ENCODE data around the gene METTL13. TPM values are rescaled to one million over a fixed set of nuclear protein-coding genes. Genes with fewer than 3 reads are reported as not detected.

Gene METTL13
- total RNA-seq, 4 donors from 2014 or later = 14.1 to 30.4 (median 15.7) TPM

DNA sequence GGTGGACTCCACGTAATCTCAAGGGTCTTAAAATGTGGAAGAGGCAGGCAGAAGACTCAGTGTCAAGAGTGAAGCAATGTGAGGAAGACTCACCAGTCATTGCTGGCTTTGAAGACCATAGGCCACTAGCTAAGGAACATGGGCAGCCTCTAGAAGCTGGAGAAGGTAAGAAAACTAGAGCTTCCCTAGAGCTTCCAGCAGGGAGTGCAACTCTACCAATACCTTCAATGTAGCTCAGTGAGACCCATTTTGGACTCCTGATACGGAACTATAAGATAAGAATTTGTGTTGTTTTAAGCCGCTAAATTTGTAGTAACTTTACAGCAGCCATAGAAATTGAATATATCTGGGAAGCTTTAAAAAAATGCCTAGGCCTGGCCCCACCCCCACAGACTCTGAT, 18.9 kb downstream of the METTL13 start:
- Histone ChIP-seq H3K36me3 (peaks cover 0 to 36% of the 10 kb centered on the region in 2 donors), H3K9me3 (no peaks in the 10 kb centered on the region), H3K27ac (no peak overlapping the region), H3K4me3 (no peak overlapping the region), H3K27me3 (no peaks in the 10 kb centered on the region), H3K4me1 (peaks cover 0 to 5% (median 0%) of the 10 kb centered on the region in 3 donors)
- no peak for ATAC-seq
- TF ChIP-seq EP300 (IDR thresholded peaks at IDR 0.05) = no peak
- no peak for TF ChIP-seq POLR2A (IDR thresholded peaks at IDR 0.05)
- no peak for TF ChIP-seq POLR2AphosphoS5 (IDR thresholded peaks at IDR 0.05)
- no peak for TF ChIP-seq CTCF (IDR thresholded peaks at IDR 0.05)
- WGBS, 2 donors (ENCODE audit: low coverage in 1 of 2) = 84 to 100% methylated on average over 3 of the region's 3 CpGs

DNA sequence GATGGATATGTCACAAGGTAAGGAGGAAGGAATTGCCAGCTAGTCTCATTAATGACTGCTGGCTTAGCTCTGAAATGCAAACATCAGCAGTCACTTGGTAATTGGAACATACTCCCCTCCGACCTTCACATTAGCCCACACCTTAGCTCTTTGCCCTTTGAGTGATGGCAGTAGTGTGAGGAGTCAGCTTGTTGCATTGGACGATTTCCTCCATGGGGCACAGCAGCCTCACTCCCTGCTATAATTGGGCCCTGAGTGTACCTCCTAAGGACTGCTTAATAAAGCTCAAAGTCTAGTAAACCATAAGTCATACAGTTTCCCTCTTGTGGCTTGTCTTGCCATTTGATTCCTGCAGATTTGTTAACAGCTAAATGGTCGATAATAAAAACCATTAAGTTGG, 19.4 kb downstream of the METTL13 start:
- no peak for ATAC-seq
- no peak overlapping the region for H3K27ac ChIP-seq

GRCh38 chr1:171801487-171801891, 20.0 kb downstream of the METTL13 start:
- 0 to 6% methylated on average over 2 of the region's 2 CpGs for WGBS, 2 donors (ENCODE audit: low coverage in 1 of 2)
- Histone ChIP-seq H3K36me3 (peaks cover 0 to 24% of the 10 kb centered on the region in 2 donors), H3K4me3 (no peak overlapping the region), H3K4me1 (peaks cover 0 to 5% (median 0%) of the 10 kb centered on the region in 3 donors), H3K27ac (no peak overlapping the region), H3K9me3 (no peaks in the 10 kb centered on the region), H3K27me3 (no peaks in the 10 kb centered on the region)
- TF ChIP-seq POLR2AphosphoS5 (IDR thresholded peaks at IDR 0.05) (no peak), POLR2A (IDR thresholded peaks at IDR 0.05) (no peak), CTCF (IDR thresholded peaks at IDR 0.05) (peak; percentile 57 to 80 (median 68))
- peak; percentile 52 for ATAC-seq

More for the DNA sequence above, 19.4 kb downstream of the METTL13 start:
- no peak overlapping the region for H3K4me3 ChIP-seq
- 72 to 81% methylated on average over 3 of the region's 3 CpGs for WGBS, 2 donors (ENCODE audit: low coverage in 1 of 2)
- no peaks in the 10 kb centered on the region for H3K9me3 ChIP-seq
- no peaks in the 10 kb centered on the region for H3K27me3 ChIP-seq
- TF ChIP-seq POLR2A (IDR thresholded peaks at IDR 0.05) (no peak), CTCF (IDR thresholded peaks at IDR 0.05) (no peak), EP300 (IDR thresholded peaks at IDR 0.05) (no peak), POLR2AphosphoS5 (IDR thresholded peaks at IDR 0.05) (no peak)
- peaks cover 0 to 31% of the 10 kb centered on the region in 2 donors for H3K36me3 ChIP-seq
- H3K4me1 ChIP-seq = peaks cover 0 to 5% (median 0%) of the 10 kb centered on the region in 3 donors

DNA sequence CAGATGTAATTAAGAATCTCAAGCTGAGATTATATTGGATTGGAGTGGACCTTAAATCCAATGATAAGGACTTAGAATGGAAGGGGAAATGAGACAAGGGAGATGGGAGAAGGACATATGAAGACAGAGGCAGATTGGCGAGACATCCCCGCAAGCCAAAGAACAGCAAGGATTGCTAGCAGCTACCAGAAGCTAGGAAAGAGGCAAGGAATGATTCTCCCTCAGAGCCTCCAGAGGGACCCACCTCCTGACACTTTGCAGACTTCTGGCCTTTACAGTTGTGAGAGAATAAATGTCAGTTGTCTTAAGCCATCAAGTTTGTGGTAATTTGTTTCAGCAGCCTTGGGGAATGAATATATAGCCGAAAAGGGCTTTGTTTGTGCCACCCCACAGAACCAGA, 20.7 kb downstream of the METTL13 start:
- H3K9me3 ChIP-seq = no peaks in the 10 kb centered on the region
- peaks cover 0 to 5% (median 0%) of the 10 kb centered on the region in 3 donors for H3K4me1 ChIP-seq
- TF ChIP-seq POLR2AphosphoS5 (IDR thresholded peaks at IDR 0.05) (no peak), EP300 (IDR thresholded peaks at IDR 0.05) (no peak), CTCF (IDR thresholded peaks at IDR 0.05) (no peak), POLR2A (IDR thresholded peaks at IDR 0.05) (no peak)
- H3K36me3 ChIP-seq = peaks cover 0 to 17% of the 10 kb centered on the region in 2 donors
- H3K27ac ChIP-seq = no peak overlapping the region
- H3K4me3 ChIP-seq = no peak overlapping the region
- 94 to 100% methylated on average over 1 to 3 of the region's 3 CpGs for WGBS, 2 donors (ENCODE audit: low coverage in 1 of 2)
- ATAC-seq = no peak
- no peaks in the 10 kb centered on the region for H3K27me3 ChIP-seq

DNA sequence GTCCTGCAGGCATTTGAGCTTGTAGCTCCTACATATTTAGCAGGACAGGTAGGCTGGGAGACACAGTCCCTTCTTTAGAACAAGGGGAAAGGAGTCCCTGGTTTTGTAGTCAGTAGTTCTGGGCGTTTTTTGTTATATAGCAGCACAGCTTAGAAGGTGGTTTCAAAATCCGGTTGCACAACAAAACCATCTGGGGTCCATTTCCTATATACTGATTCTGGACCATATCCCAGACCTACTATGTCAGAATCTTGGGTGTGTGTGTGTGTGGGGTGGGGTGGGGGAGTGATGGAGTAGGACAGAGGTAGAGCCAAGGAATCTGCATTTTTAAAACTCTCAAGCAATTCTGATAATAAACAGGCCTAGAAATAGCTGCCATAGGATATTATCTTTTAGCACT, 21.6 kb downstream of the METTL13 start:
- Histone ChIP-seq H3K4me1 (peaks cover 0 to 5% (median 0%) of the 10 kb centered on the region in 3 donors), H3K36me3 (peaks cover 0 to 9% of the 10 kb centered on the region in 2 donors), H3K27me3 (no peaks in the 10 kb centered on the region), H3K9me3 (no peaks in the 10 kb centered on the region), H3K27ac (no peak overlapping the region), H3K4me3 (no peak overlapping the region)
- no peak for ATAC-seq
- TF ChIP-seq CTCF (IDR thresholded peaks at IDR 0.05) (no peak), POLR2AphosphoS5 (IDR thresholded peaks at IDR 0.05) (no peak), POLR2A (IDR thresholded peaks at IDR 0.05) (no peak), EP300 (IDR thresholded peaks at IDR 0.05) (no peak)
- 21 to 60% methylated on average over 2 of the region's 2 CpGs for WGBS, 2 donors (ENCODE audit: low coverage in 1 of 2)

All from gastroesophageal sphincter (tissue), 4 donors.